NCI-H345 (cell line): ENCODE data around the gene INKA1.
"Not testable (repeated sequence)": the region's sequence is repeated elsewhere in the genome, so short reads cannot be mapped to it uniquely, and the experiment has no call there.

Source experiments
- DNase-seq: peaks from one replicate; lab custom pipeline; 2025; lab: John Stamatoyannopoulos, UW

Gene INKA1

DNA sequence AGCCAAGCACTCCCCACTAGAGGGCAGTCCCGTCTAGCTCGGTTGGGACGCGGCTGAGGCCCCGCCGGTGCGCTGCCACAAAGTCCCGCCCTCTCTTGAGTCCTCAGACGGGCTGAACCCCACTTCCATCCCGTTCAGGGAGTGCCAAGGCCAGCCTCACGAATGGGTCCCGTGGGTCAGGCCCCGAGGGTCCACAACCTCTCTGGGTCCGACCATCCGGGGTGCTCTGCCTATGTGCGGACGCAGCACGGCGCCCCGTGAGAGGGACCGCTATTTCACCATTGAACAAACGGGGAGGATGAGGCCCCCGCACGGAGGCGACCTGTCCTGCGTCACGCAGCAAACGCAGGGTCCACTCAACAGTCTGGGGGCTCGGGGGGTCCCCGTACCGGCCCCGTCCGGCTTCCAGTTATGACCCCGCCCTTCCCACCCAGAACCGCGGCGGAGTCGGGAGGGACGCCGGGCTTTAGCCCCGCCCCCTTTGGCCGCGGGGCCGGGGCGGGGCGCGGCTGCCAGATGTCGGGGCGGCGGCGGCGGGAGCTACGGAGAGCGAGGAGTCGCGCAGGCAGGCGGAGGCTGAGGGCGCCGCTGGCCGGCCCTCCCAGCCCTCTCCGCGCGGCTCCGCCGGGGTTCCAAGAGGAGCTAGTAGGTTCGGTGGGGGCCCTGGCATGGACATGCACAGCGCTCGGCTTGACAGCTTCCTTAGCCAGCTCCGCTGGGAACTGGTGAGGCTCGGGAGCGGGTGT, at the start of gene INKA1:
Gene INKA1, plus strand, starts transcription at position 543 of the 746 bp plus-strand sequence. Its CDS starts 132 bp downstream, at position 675.
- peak; percentile 84 for DNase-seq

DNA sequence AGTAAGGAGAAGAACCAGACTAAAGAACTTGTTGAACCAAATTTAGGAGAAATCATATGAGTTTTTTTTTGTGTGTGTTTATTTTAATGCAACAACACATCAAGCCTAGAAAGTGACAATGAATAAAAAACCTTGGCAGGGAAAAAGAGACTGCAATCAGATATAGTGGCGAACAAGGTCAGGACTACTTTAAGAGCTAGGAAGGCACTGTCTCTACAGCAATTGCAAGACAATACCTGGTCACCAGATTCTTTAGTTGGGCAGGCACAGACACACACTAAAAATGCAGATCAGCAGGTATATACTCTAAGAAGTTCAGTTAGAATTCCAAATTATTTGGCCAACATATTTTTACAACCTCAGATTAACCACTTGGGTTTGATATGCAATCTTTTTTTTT, 48.5 kb upstream of the INKA1 start:
- no peak for DNase-seq

DNA sequence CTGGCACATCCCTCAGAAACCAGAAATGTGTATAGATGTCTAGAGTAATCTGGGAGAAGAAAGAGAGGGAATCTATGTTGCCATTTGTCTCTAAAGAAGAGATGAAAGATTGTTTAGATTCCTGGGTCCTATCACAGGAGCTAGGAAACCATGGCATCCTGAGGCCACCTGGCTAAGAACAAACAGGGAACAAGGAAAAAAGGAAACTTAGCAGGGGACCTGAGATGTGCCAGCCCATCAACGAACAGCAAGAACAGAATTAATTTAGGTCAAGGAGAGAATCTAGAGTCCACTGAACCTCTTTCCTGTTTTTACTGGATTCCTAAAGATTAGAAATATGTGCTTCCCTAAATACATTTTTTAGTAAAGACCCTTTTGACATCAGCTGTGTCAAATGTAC, 47.0 kb upstream of the INKA1 start:
- DNase-seq: no peak

GRCh38 chr3:49757197-49757596, 45.9 kb upstream of the INKA1 start:
- no peak for DNase-seq

GRCh38 chr3:49759226-49759625, 43.8 kb upstream of the INKA1 start:
- no peak for DNase-seq

DNA sequence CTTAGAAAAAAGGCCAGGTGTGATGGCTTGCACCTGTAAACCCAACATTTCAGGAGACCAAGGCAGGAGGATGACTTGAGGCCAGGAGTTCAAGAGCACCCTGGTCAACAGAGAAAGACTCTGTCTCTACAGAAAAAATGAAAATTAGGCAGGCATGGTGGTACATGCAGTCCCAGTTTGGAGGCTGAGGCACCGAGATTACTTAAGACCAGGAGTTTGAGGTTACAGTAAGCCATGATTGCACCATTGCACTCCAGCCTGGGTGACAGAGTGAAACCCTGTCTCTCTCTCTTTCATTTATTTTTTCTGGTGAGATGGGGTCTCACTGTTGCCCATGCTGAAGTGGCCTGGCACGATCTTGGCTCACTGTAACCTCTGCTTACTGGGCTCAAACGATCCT, 41.4 kb upstream of the INKA1 start:
- DNase-seq: no peak

GRCh38 chr3:49763981-49764380, 39.1 kb upstream of the INKA1 start:
- DNase-seq: no peak

DNA sequence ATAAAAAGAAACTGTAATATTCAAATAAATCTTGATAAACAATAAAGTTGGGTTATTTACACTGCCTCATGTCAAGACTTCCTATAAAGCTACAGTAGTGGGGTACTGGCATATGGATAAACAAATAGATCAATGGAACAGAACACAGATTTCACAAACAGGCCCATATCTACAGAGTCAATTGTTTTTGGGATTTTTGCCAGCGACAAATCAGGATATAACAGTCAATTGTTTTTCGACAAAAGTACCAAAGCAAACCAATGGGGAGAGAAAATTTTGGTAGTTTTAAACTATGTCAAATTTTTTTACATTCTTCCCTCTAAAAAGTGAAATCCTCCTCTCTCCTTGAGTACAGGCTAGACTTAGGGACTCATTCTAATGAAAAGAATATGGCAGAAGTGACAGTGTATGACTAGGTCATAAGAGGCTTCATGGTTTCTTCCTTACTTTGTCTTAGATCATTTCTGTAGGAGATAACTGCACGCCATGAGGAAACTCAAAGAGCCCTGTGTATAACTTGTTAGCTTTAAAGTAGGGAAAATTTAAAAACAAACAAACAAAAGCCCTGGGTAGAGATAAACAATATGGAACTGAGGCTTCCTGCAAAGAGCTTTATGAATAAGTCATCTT, 33.7 kb upstream of the INKA1 start:
- DNase-seq: no peak

GRCh38 chr3:49769926-49770325, 33.1 kb upstream of the INKA1 start:
- DNase-seq: no peak

GRCh38 chr3:49771340-49771938, 31.6 kb upstream of the INKA1 start:
- DNase-seq: no peak

GRCh38 chr3:49772703-49773102, 30.4 kb upstream of the INKA1 start:
- no peak for DNase-seq

GRCh38 chr3:49775538-49775937, 27.5 kb upstream of the INKA1 start:
- no peak for DNase-seq

DNA sequence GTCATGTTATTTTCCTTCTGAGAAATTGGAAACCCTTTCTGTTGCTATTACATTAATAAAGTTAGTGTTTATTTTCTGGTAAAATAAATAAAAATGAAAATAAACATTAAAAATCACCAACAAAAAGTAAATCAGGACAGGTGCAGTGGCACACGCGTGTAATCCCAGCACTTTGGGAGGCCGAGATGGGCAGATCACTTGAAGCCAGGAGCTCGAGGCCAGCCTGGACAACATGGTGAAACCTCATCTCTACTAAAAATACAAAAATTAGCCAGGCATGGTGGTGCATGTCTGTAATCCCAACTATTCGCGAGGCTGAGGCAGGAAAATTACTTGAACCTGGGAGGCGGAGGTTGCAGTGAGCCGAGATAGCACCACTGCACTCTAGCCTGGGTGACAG, 27.0 kb upstream of the INKA1 start:
- not testable (repeated sequence) for DNase-seq

DNA sequence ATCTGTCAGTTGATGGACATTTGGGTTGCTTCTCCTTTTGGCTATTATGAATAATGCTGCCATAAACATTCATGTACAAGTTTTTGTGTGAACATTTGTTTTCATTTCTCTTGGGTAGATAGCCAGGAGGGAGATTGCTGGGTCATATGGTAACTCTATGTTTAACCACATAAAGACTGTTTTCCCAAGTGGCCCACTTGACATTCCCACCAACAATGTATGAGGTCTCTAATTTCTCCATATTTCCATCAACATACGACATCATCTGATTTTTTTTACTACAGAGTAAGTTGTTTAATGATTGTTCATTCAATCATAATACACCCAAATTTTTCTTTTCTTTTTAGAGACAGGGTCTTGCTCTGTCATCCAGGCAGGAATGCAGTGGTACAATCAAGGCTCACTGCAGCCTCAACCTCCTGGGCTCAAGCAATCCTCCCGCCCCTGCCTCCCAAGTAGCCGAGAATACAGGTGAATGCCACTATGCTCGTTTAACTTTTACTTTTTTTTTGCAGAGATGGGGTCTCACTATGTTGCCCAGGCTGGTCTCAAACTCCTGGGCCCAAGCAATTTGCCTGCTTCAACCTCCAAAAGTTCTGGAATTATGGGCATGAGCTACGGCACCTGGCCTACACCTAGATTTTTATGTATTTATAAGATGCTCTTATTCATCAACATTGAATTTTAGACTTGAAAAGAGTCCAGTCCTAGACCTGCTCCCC, 23.5 kb upstream of the INKA1 start:
- DNase-seq: no peak

GRCh38 chr3:49780080-49780974, 22.7 kb upstream of the INKA1 start:
- DNase-seq: no peak

DNA sequence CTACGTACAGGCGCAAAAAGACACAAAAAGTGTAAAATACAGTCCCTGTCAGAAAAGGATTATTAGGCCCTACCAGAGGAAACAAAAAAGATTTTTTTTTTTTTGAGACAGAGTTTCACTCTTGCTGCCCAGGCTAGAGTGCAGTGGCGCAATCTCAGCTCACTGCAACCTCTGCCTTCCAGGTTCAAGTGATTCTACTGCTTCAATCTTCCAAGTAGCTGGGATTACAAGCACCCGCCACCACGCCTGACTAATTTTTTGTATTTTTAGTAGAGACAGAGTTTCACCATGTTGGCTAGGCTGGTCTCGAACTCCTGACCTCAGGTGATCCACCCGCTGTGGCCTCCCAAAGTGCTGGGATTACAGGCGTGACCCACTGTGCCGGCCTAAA, 22.1 kb upstream of the INKA1 start:
- DNase-seq: not testable (repeated sequence)

- DNase-seq: no peak
Observed at GRCh38 chr3:49781415-49782199, 21.5 kb upstream of the INKA1 start.

- DNase-seq: not testable (repeated sequence)
Observed at GRCh38 chr3:49782277-49782676, 20.8 kb upstream of the INKA1 start.

- no peak for DNase-seq
Observed at GRCh38 chr3:49785565-49786356, 17.3 kb upstream of the INKA1 start.
